Heart right ventricle (tissue), 16 donors: Measurements from ENCODE around the gene SLC13A4. TPM values are rescaled to one million over a fixed set of nuclear protein-coding genes. Genes with fewer than 3 reads are reported as not detected.
"Not testable (repeated sequence)": the region's sequence is repeated elsewhere in the genome, so short reads cannot be mapped to it uniquely, and the experiment has no call there.

Experiments used
- ATAC-seq, 8 donors: fragments of 200-7000 bp; cut with Tn5 transposase; one replicate each; pipeline ENCODE4 v1.9.1; 2020; ENCODE audit warnings: mild to moderate bottlenecking in 8 of 8, moderate library complexity in 8 of 8, moderate number of reproducible peaks in 1 of 8
- DNase-seq, 2 donors: peaks; one replicate each; pipeline ENCODE4 v3.0.0-alpha.2; 2020
- H3K27ac ChIP-seq, 10 donors: fragments of 200-600 bp; sonication (generic) in 2 of 10; one replicate each; pipeline versions ENCODE4 v1.5.0 to v1.8.0; 2020 to 2022; ENCODE audit warnings: mild to moderate bottlenecking in 3 of 10
- H3K27me3 ChIP-seq, 7 donors: fragments of 200-600 bp; one replicate each; pipeline ENCODE4 v1.8.0; 2021 to 2022; ENCODE audit warnings: mild to moderate bottlenecking in 2 of 7
- H3K36me3 ChIP-seq, 9 donors: fragments of 200-600 bp; sonication (generic) in 1 of 9; one replicate each; pipeline versions ENCODE4 v1.5.0 to v1.8.0; 2020 to 2022; ENCODE audit warnings: mild to moderate bottlenecking in 2 of 9
- H3K4me1 ChIP-seq, 9 donors: fragments of 200-600 bp; sonication (generic) in 1 of 9; one replicate each; pipeline versions ENCODE4 v1.5.0 to v1.8.0; 2020 to 2022; ENCODE audit warnings: mild to moderate bottlenecking in 4 of 9
- H3K4me3 ChIP-seq, 10 donors: fragments of 200-600 bp; sonication (generic) in 2 of 10; one replicate each; pipeline versions ENCODE4 v1.5.0 to v1.8.0; 2020 to 2022; ENCODE audit warnings: mild to moderate bottlenecking in 7 of 10, moderate library complexity in 2 of 10
- H3K9me3 ChIP-seq, 11 donors: fragments of 200-600 bp in 10 of 11; sonication (generic) in 2 of 11; one replicate each; pipeline versions ENCODE4 v1.5.0 to v1.8.0; 2013 to 2022; ENCODE audit warnings: mild to moderate bottlenecking in 2 of 11, control low read depth in 1 of 11, moderate library complexity in 1 of 11
- CTCF ChIP-seq, 9 donors: fragments of 200-600 bp; sonication (generic) in 2 of 9; IDR thresholded peaks; one replicate each; pipeline versions ENCODE4 v1.5.0 to v1.8.0; 2021 to 2022; ENCODE audit warnings: antibody characterized with exemption in 9 of 9, mild to moderate bottlenecking in 5 of 9, moderate library complexity in 1 of 9
- WGBS, 2 donors: extraction: QIAGEN DNeasy Blood & Tissue Kit; methylation state at CpG; one replicate each; pipeline ENCODE4 v1.1.7; 2013; ENCODE audit warnings: inconsistent platforms in 1 of 2; 5-methylcytosine and 5-hydroxymethylcytosine counted together
- intact Hi-C, 10 donors: fragments of 100-400 bp; cut with DNase I; formaldehyde crosslinking; loops; one replicate each; pipeline versions ENCODE4 v1.11.1 to v1.14.2; 2022
- polyA plus RNA-seq, 2 donors: library from polyadenylated mRNA; stranded (reverse); fragments of 200-250 nt; gene quantifications; one replicate each; pipeline ENCODE4 v1.2.3, GENCODE V29; 2013
- total RNA-seq, 10 donors: library from RNA; stranded (reverse); fragmentation: NEBNext Ultra II Directional in 3 of 10; extraction: Animal tissue kit (Norgen Biotek cat#: 25700) in 3 of 10; gene quantifications; one replicate each; pipeline versions ENCODE4 v1.2.1 to v1.2.4, GENCODE V29; 2021 to 2023
- donor health status: Arrhythmogenic right ventricular cardiomyopathy.
- donor health status: ischemic (EF 13 %, LVEDD 7.1; RV severe dilation, severe dysfunction).
- donor health status: healthy with polysubstance abuse.
- donor health status: DM: no; HTN: yes; CAD: no.
- donor health status: DM: no; HTN: no; CAD: no.
- donor health status: ischemic (EF 25% LVEDD 6.9; RV normal size, moderate dysfunction).
- donor health status: ischemic (EF 25% LVEDD 5.7; RV mildly dilated, moderate dysfunction).
- donor health status: healthy.
- donor health status: DM: yes; HTN: yes; CAD: no.
- donor health status: Ischemic cardiomyopathy.
- donor health status: ischemic (EF 35%, LVEDD 5.7; RV mildly dilated, moderate dysfunction).
- donor health status: nonischemic (EF 11% LVEDD 7.7; RV severe dilation, severe dysfunction).
- donor health status: DM: yes; HTN: yes; CAD: no.
- donor health status: PGD.
- donor health status: ischemic (EF 29% LVEDD 5.4; RV normal size, mild dysfunction).
- donor health status: nonischemic (EF 23%, LVEDD 6.1; RV moderate dilation, normal function).

The SLC13A4 gene
- total and polyA plus RNA-seq, 12 donors: 0.08 to 2.8 (median 0.56) TPM; not detected in 2

GRCh38 chr7:135645296-135645904, 82.6 kb downstream of the SLC13A4 start:
- no peaks in the 10 kb centered on the region for H3K4me1 ChIP-seq
- H3K9me3 ChIP-seq: no peaks in the 10 kb centered on the region
- peaks cover 0 to 94% (median 10%) of the 10 kb centered on the region in 9 donors for H3K36me3 ChIP-seq
- intact Hi-C loops: loop anchor here in 7 of 10 donors (2.0 to 10.0 kb wide), 5 partner anchors 131 to 371 kb away; partner anchors contain the start of gene CNOT4 (in 1 of the 7)
- H3K4me3 ChIP-seq: no peak overlapping the region
- DNase-seq (peak in 1 of 2 donors; percentile 28), ATAC-seq (peak in 6 of 8 donors; percentile 42 to 70 (median 46))
- WGBS, 2 donors: 44 to 47% methylated on average over 6 of the region's 6 CpGs
- H3K27me3 ChIP-seq: no peaks in the 10 kb centered on the region
- peak; percentile 43 to 76 (median 72) for TF ChIP-seq CTCF (IDR thresholded peaks at IDR 0.05)
- H3K27ac ChIP-seq: no peak overlapping the region

- intact Hi-C loops: loop anchor here in 9 of 10 donors (2.0 to 10.0 kb wide), 6 partner anchors 130 to 370 kb away; partner anchors contain the start of gene CNOT4 (in 1 of the 9)
- no peaks in the 10 kb centered on the region for H3K27me3 ChIP-seq
- 76 to 83% methylated on average over 3 of the region's 3 CpGs for WGBS, 2 donors
- H3K36me3 ChIP-seq: peaks cover 0 to 99% (median 12%) of the 10 kb centered on the region in 9 donors
- no peaks in the 10 kb centered on the region for H3K9me3 ChIP-seq
- DNase-seq (no peak), ATAC-seq (no peak)
- no peak overlapping the region for H3K4me3 ChIP-seq
- no peak for TF ChIP-seq CTCF (IDR thresholded peaks at IDR 0.05)
- no peak overlapping the region for H3K27ac ChIP-seq
- H3K4me1 ChIP-seq: no peaks in the 10 kb centered on the region
These were observed 83.3 kb downstream of the SLC13A4 start for GRCh38 chr7:135644729-135645128.

GRCh38 chr7:135644154-135644553, 83.8 kb downstream of the SLC13A4 start:
- Histone ChIP-seq H3K36me3 (peaks cover 0 to 99% (median 18%) of the 10 kb centered on the region in 9 donors), H3K4me1 (no peaks in the 10 kb centered on the region), H3K27ac (no peak overlapping the region), H3K9me3 (no peaks in the 10 kb centered on the region), H3K27me3 (no peaks in the 10 kb centered on the region), H3K4me3 (no peak overlapping the region)
- ATAC-seq (no peak), DNase-seq (no peak)
- WGBS, 2 donors: 80 to 92% methylated on average over 3 of the region's 3 CpGs
- intact Hi-C loops: loop anchor here in 6 of 10 donors (2.0 to 10.0 kb wide), 6 partner anchors 129 to 369 kb away; partner anchors contain the start of gene CNOT4 (in 1 of the 6)
- TF ChIP-seq CTCF (IDR thresholded peaks at IDR 0.05): no peak

- not testable (repeated sequence) for H3K27me3 ChIP-seq, H3K27ac ChIP-seq, H3K4me1 ChIP-seq, H3K4me3 ChIP-seq, DNase-seq, H3K9me3 ChIP-seq, ATAC-seq
- intact Hi-C loops: loop anchor here in 5 of 10 donors (5.0 to 10.0 kb wide), 5 partner anchors 125 to 365 kb away; partner anchors contain the start of gene CNOT4 (in 1 of the 5)
- peaks cover 0 to 98% (median 38%) of the 10 kb centered on the region in 9 donors for H3K36me3 ChIP-seq
These were observed 88.3 kb downstream of the SLC13A4 start for GRCh38 chr7:135639690-135640089.
